Body of pancreas (tissue), 4 donors: Measurements from ENCODE around the gene PRPF39. TPM values are rescaled to one million over a fixed set of nuclear protein-coding genes. Genes with fewer than 3 reads are reported as not detected.
A peak's percentile ranks its signal among the peaks of the same experiment; 100 is the strongest.
"Not testable (repeated sequence)": the region's sequence is repeated elsewhere in the genome, so short reads cannot be mapped to it uniquely, and the experiment has no call there.

Experiments
- ATAC-seq: fragments of 150-250 bp; one replicate; pipeline ENCODE4 v1.9.1; 2016
- DNase-seq, 4 donors: peaks; one replicate each; pipeline ENCODE4 v3.0.0-alpha.2; 2019
- H3K27ac ChIP-seq, 4 donors: fragments of 200-600 bp; sonication (generic); 1 replicate in 3 of 4; 2 replicates in 1 of 4; pipeline versions ENCODE4 v1.5.1 to v1.6.1; 2016 to 2019; ENCODE audit warnings: mild to moderate bottlenecking in 1 of 4, mixed read lengths in 1 of 4, moderate library complexity in 1 of 4
- H3K27me3 ChIP-seq, 2 donors: fragments of 200-600 bp; sonication (generic); one replicate each; pipeline ENCODE4 v1.6.0; 2016; ENCODE audit warnings: mild to moderate bottlenecking in 1 of 2
- H3K36me3 ChIP-seq, 2 donors: fragments of 200-600 bp; sonication (generic); replicated peaks in 1 of 2; 2 replicates each; pipeline ENCODE4 v1.5.1; 2016; ENCODE audit warnings: low read depth in 2 of 2; ENCODE audit not compliant: insufficient read depth in 1 of 2
- H3K4me1 ChIP-seq: fragments of 200-600 bp; sonication (generic); one replicate; pipeline ENCODE4 v1.6.0; 2016
- H3K4me3 ChIP-seq, 2 donors: fragments of 200-600 bp; sonication (generic); 1 replicate in 1 of 2; 2 replicates in 1 of 2; pipeline ENCODE4 v1.5.1; 2016 to 2019
- H3K9me3 ChIP-seq, 3 donors: fragments of 200-600 bp; sonication (generic); 1 replicate in 2 of 3; 2 replicates in 1 of 3; pipeline ENCODE4 v1.5.1; 2016
- POLR2A ChIP-seq, 3 donors: fragments of 450-650 bp; IDR thresholded peaks; one replicate each; pipeline ENCODE4 v1.6.1; 2016; ENCODE audit warnings: antibody characterized with exemption in 3 of 3, mild to moderate bottlenecking in 2 of 3
- WGBS, 2 donors: methylation state at CpG; one replicate each; pipeline ENCODE4 v1.1.5; 2017; 5-methylcytosine and 5-hydroxymethylcytosine counted together
- intact Hi-C: fragments of 100-400 bp; cut with DNase I; formaldehyde crosslinking; loops from one replicate; pipeline ENCODE4 v1.15.1; 2023
- total RNA-seq, 2 donors: library from RNA; depleted of rRNA; stranded (reverse); fragments of >200 nt; gene quantifications; one replicate each; pipeline ENCODE4 v1.1.0, GENCODE V29; 2016
- TF ChIP-seq, protein P1 (sequence below), 7 experiments: fragments of 450-650 bp in 4 of 7; fragments of 200-600 bp in 3 of 7; sonication (generic) in 3 of 7; IDR thresholded peaks; one replicate each; pipeline ENCODE4 v1.5.1; 2016 to 2019; ENCODE audit warnings: antibody characterized with exemption in 7 of 7

PRPF39 gene
- total RNA-seq, 2 donors from 2014 or later, result 21.4 to 28.8 TPM

DNA sequence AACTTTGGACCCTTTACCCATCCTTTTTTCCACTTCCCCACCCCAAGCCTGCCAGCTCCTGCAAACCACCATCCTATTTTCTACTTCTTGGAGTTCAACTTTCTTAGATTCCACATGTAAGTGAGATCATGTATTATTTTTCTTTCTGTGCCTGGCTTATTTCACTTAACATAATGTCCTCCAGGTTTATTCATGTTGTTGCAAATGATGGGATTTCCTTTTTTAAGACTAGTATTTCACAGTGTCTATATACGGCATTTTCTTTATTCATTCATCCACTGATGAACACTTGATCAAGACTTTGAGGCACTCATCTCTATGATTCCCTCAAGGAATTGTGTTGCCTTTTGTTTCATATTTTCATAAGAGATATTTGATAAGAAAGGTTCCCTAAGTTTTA, 5.6 kb upstream of the PRPF39 start:
- 85 to 91% methylated on average over 1 of the region's 1 CpG for WGBS, 2 donors

GRCh38 chr14:45080416-45080968, 3.4 kb upstream of the PRPF39 start:
- H3K27ac ChIP-seq, H3K36me3 ChIP-seq, intact Hi-C loops, H3K9me3 ChIP-seq, DNase-seq, H3K27me3 ChIP-seq, H3K4me3 ChIP-seq, ATAC-seq: not testable (repeated sequence)
- peaks cover 23% of the 10 kb centered on the region for H3K4me1 ChIP-seq
- 92 to 99% methylated on average over 16 to 33 of the region's 40 CpGs for WGBS, 2 donors

More for the DNA sequence above, 5.6 kb upstream of the PRPF39 start:
- DNase-seq (no peak), ATAC-seq (no peak)
- H3K27ac ChIP-seq, result no peak overlapping the region
- no peak overlapping the region for H3K4me3 ChIP-seq
- H3K4me1 ChIP-seq, result peaks cover 14% of the 10 kb centered on the region
- no peaks in the 10 kb centered on the region for H3K9me3 ChIP-seq
- intact Hi-C loops, result no loop called here
- no peak for TF ChIP-seq POLR2A (IDR thresholded peaks at IDR 0.05)
- TF ChIP-seq, protein P1, sequence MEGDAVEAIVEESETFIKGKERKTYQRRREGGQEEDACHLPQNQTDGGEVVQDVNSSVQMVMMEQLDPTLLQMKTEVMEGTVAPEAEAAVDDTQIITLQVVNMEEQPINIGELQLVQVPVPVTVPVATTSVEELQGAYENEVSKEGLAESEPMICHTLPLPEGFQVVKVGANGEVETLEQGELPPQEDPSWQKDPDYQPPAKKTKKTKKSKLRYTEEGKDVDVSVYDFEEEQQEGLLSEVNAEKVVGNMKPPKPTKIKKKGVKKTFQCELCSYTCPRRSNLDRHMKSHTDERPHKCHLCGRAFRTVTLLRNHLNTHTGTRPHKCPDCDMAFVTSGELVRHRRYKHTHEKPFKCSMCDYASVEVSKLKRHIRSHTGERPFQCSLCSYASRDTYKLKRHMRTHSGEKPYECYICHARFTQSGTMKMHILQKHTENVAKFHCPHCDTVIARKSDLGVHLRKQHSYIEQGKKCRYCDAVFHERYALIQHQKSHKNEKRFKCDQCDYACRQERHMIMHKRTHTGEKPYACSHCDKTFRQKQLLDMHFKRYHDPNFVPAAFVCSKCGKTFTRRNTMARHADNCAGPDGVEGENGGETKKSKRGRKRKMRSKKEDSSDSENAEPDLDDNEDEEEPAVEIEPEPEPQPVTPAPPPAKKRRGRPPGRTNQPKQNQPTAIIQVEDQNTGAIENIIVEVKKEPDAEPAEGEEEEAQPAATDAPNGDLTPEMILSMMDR (IDR thresholded peaks at IDR 0.05), result no peak
- peaks cover 0 to 1% of the 10 kb centered on the region in 2 donors for H3K36me3 ChIP-seq
- H3K27me3 ChIP-seq, result no peaks in the 10 kb centered on the region

GRCh38 chr14:45081096-45081495, 2.8 kb upstream of the PRPF39 start:
- WGBS, 2 donors, result 88 to 91% methylated on average over 3 of the region's 3 CpGs
- H3K27ac ChIP-seq, H3K36me3 ChIP-seq, H3K9me3 ChIP-seq, ATAC-seq, H3K27me3 ChIP-seq, DNase-seq, H3K4me3 ChIP-seq, intact Hi-C loops: not testable (repeated sequence)
- peaks cover 29% of the 10 kb centered on the region for H3K4me1 ChIP-seq

- TF ChIP-seq POLR2A (IDR thresholded peaks at IDR 0.05), result no peak
- TF ChIP-seq, protein P1 (IDR thresholded peaks at IDR 0.05), result no peak
- H3K4me3 ChIP-seq, result no peak overlapping the region
- intact Hi-C loops, result no loop called here
- DNase-seq, result no peak
- no peaks in the 10 kb centered on the region for H3K27me3 ChIP-seq
- 22 to 24% methylated on average over 2 of the region's 2 CpGs for WGBS, 2 donors
- no peak for ATAC-seq
- peak overlapping the region in 3 of 4 donors; percentile 20 to 59 (median 52) for H3K27ac ChIP-seq
- no peaks in the 10 kb centered on the region for H3K36me3 ChIP-seq
- H3K4me1 ChIP-seq, result peaks cover 42% of the 10 kb centered on the region
- H3K9me3 ChIP-seq, result no peaks in the 10 kb centered on the region
Observed at GRCh38 chr14:45082420-45082819, 1.5 kb upstream of the PRPF39 start.

DNA sequence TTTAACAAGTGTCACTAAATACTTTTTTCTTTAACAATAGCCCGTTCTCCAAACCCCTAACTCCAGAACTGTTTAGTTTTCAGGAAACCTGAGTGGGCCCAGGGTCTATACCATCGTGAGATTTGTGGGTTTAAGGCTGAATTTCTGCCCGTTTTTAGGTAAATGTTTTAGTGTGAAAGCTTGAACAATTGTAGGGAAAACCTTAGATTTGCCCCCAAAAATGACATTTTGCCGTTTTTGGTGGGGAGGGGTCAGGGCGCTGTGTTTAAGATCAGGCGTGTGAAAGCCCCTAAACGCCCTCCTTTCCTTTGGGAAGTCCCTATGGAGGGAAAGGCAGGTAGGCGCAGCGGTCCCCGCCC, 320 bp upstream of the PRPF39 start:
- peak overlapping the region; percentile 77 to 90 (median 89) for H3K27ac ChIP-seq
- peaks cover 51% of the 10 kb centered on the region for H3K4me1 ChIP-seq
- peak overlapping the region in 1 of 2 donors; percentile 44 for H3K4me3 ChIP-seq
- DNase-seq (no peak), ATAC-seq (no peak)
- no peaks in the 10 kb centered on the region for H3K36me3 ChIP-seq
- H3K27me3 ChIP-seq, result no peaks in the 10 kb centered on the region
- intact Hi-C loops, result no loop called here
- TF ChIP-seq POLR2A (IDR thresholded peaks at IDR 0.05), result no peak
- TF ChIP-seq, protein P1 (IDR thresholded peaks at IDR 0.05), result no peak
- H3K9me3 ChIP-seq, result no peaks in the 10 kb centered on the region
- 0 to 1% methylated on average over 4 to 10 of the region's 10 CpGs for WGBS, 2 donors

GRCh38 chr14:45084946-45085346, 1.0 kb downstream of the PRPF39 start:
- Histone ChIP-seq H3K27me3 (no peaks in the 10 kb centered on the region), H3K4me3 (peak overlapping the region; percentile 44 to 83), H3K9me3 (no peaks in the 10 kb centered on the region), H3K27ac (peak overlapping the region in 3 of 4 donors; percentile 89 to 90 (median 89)), H3K4me1 (peaks cover 52% of the 10 kb centered on the region), H3K36me3 (no peaks in the 10 kb centered on the region)
- ATAC-seq (no peak), DNase-seq (no peak)
- intact Hi-C loops, result no loop called here
- WGBS, 2 donors, result 1% methylated on average over 4 of the region's 4 CpGs
- TF ChIP-seq, protein P1 (IDR thresholded peaks at IDR 0.05), result no peak
- TF ChIP-seq POLR2A (IDR thresholded peaks at IDR 0.05), result no peak
